ENCODE data around the gene PTCH1.

The PTCH1 gene

DNA sequence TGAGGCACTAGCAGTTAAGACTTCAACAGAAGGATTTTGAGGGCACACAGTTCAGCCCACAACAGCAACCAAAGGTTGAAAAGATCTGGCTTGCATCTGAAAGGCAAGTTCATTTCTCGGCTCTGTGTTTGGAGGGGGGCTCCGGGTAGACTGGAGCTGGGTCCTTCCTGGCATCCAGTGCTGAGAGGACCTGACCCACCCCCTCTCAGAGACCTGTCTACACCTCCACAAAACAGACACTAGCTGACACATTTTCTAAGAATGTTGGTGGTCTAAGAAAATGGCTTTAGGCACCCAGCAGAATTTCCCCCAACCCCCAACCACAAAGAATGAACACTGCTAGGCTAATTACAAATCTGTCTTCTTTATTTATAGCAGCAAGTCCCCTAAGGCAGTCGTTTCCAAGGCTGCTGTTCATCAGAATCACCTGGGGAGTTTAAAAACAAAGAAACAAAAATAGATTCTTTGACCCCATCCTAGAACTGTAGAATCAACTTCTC, 6.2 kb upstream of the PTCH1 start:
- no peak overlapping the region for H3K4me2 ChIP-seq (ENCODE audit: low read length)
- H4K8ac ChIP-seq (ENCODE audit: low read depth, low read length): peak overlapping the region; percentile 58
- no peak overlapping the region for H2BK12ac ChIP-seq (ENCODE audit: low read length)
- peaks cover 7 to 13% of the 10 kb centered on the region in 2 experiments for H3K4me1 ChIP-seq (ENCODE audit: control insufficient read depth in 1 of 2, insufficient read depth in 2 of 2, low read length in 2 of 2)
- peak overlapping the region; percentile 89 for H3K27ac ChIP-seq (ENCODE audit: low read depth, low read length)
- no peak overlapping the region for H2AFZ ChIP-seq (ENCODE audit: insufficient read depth, low read length, poor library complexity)
- peaks cover 8% of the 10 kb centered on the region for H3K79me1 ChIP-seq (ENCODE audit: low read length)
- no peak overlapping the region for H3K9ac ChIP-seq (ENCODE audit: low read length)
- no peaks in the 10 kb centered on the region for H3K36me3 ChIP-seq (ENCODE audit: control insufficient read depth in 1 of 2, insufficient read depth in 2 of 2, low read length in 2 of 2)
- no peak overlapping the region for H2BK120ac ChIP-seq (ENCODE audit: insufficient read depth, low read length, poor library complexity)
- H3K14ac ChIP-seq (ENCODE audit: low read length): no peak overlapping the region
- H4K91ac ChIP-seq (ENCODE audit: low read depth, low read length): no peak overlapping the region
- no peak overlapping the region for H3K4ac ChIP-seq (ENCODE audit: low read depth, low read length)
- peaks cover 6% of the 10 kb centered on the region for H3K9me3 ChIP-seq (ENCODE audit: insufficient read depth, low read depth, low read length)
- no peaks in the 10 kb centered on the region for H3K27me3 ChIP-seq (ENCODE audit: insufficient read depth, low read length)
- no peak for DNase-seq
- H3K79me2 ChIP-seq (ENCODE audit: control insufficient read depth, insufficient read depth, low read length, poor library complexity): no peaks in the 10 kb centered on the region
- H3K4me3 ChIP-seq (ENCODE audit: low read depth, low read length): no peak overlapping the region
- H3K23ac ChIP-seq (ENCODE audit: low read length): no peak overlapping the region
- WGBS (ENCODE audit: extremely low coverage, insufficient coverage, insufficient read length): no CpG with 5 or more reads among the region's 3 CpGs
- H3K18ac ChIP-seq (ENCODE audit: low read length): no peak overlapping the region
- H2AK5ac ChIP-seq (ENCODE audit: low read length): no peak overlapping the region
- no peak overlapping the region for H4K12ac ChIP-seq (ENCODE audit: low read depth, low read length)
- H2BK5ac ChIP-seq (ENCODE audit: low read depth, low read length, poor library complexity): no peak overlapping the region

DNA sequence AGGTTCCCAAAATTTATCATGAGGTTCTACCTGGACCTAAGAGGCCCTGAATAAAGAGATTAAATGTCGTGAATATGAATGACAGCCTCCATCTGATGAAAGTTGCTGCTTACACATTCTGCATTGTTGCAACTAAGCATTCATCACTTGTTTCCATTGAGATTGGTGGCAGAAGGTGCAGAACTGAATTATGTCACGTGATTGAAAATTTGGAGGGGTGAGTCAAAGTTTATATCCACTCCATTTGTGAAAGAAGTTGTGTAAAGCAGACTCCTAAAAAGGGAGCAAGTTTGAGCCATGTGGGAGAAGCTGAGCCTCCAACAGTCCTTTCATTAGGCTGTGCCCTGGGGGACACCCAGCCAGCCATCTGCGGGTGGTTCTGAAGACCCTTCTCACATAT, 4.9 kb upstream of the PTCH1 start:
- peaks cover 6% of the 10 kb centered on the region for H3K9me3 ChIP-seq (ENCODE audit: insufficient read depth, low read depth, low read length)
- H3K4ac ChIP-seq (ENCODE audit: low read depth, low read length): peak overlapping the region; percentile 34
- H3K18ac ChIP-seq (ENCODE audit: low read length): peak overlapping the region; percentile 29
- no peak for DNase-seq
- H3K27ac ChIP-seq (ENCODE audit: low read depth, low read length): no peak overlapping the region
- WGBS (ENCODE audit: extremely low coverage, insufficient coverage, insufficient read length): no CpG with 5 or more reads among the region's 3 CpGs
- peak overlapping the region; percentile 85 for H4K91ac ChIP-seq (ENCODE audit: low read depth, low read length)
- H3K79me2 ChIP-seq (ENCODE audit: control insufficient read depth, insufficient read depth, low read length, poor library complexity): no peaks in the 10 kb centered on the region
- peak overlapping the region; percentile 18 for H2BK5ac ChIP-seq (ENCODE audit: low read depth, low read length, poor library complexity)
- no peaks in the 10 kb centered on the region for H3K36me3 ChIP-seq (ENCODE audit: control insufficient read depth in 1 of 2, insufficient read depth in 2 of 2, low read length in 2 of 2)
- no peak overlapping the region for H4K8ac ChIP-seq (ENCODE audit: low read depth, low read length)
- no peak overlapping the region for H3K4me3 ChIP-seq (ENCODE audit: low read depth, low read length)
- peaks cover 8% of the 10 kb centered on the region for H3K79me1 ChIP-seq (ENCODE audit: low read length)
- H3K9ac ChIP-seq (ENCODE audit: low read length): no peak overlapping the region
- no peak overlapping the region for H2AFZ ChIP-seq (ENCODE audit: insufficient read depth, low read length, poor library complexity)
- no peak overlapping the region for H3K23ac ChIP-seq (ENCODE audit: low read length)
- H2BK12ac ChIP-seq (ENCODE audit: low read length): peak overlapping the region; percentile 99
- peak overlapping the region; percentile 59 for H3K14ac ChIP-seq (ENCODE audit: low read length)
- H2BK120ac ChIP-seq (ENCODE audit: insufficient read depth, low read length, poor library complexity): peak overlapping the region; percentile 83
- no peaks in the 10 kb centered on the region for H3K27me3 ChIP-seq (ENCODE audit: insufficient read depth, low read length)
- H2AK5ac ChIP-seq (ENCODE audit: low read length): peak overlapping the region; percentile 76
- H3K4me2 ChIP-seq (ENCODE audit: low read length): no peak overlapping the region
- no peak overlapping the region for H4K12ac ChIP-seq (ENCODE audit: low read depth, low read length)
- H3K4me1 ChIP-seq (ENCODE audit: control insufficient read depth in 1 of 2, insufficient read depth in 2 of 2, low read length in 2 of 2): peaks cover 11 to 20% of the 10 kb centered on the region in 2 experiments

DNA sequence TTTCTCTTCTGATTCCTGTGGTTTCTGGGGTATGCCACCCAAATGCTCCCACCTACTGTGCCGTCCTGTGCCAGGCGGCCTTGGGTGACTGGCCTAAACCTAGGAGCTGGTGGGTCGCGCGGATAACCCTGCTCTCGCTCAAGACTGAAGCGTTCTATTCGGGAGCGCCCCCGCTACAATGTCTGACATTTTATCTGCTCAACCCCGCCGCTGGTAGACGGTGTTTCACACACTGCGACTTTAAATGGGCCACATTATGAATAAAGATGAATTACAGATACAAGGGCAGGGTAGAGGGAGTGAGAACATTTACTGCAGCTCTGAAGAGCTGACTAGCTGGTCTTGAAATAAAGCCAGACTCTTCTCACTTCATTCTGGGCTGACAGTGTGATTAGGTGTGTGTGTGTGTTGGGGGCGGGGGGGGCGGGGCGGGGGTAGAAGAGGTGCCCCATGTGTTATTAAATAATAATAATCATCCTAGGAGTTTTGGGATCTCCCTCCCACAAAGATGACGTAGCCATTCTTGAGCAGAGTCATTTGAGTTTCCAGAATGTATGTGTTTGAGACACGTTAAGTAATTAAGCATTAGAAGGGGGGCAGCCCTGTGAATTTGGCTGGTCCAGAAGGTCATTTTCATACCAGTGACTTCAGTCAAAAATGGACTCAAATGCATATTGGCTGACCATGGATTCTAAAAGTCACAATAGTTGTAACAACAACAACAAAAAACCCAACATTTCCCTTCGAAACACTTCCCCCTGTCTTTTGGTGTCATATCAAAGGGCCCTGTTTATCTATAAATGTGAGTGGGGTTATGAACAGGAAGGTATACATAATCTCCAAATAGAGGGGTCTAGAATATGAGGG, 1.0 kb upstream of the PTCH1 start:
- Histone ChIP-seq H3K4ac (ENCODE audit: low read depth, low read length) (no peak overlapping the region), H3K79me2 (ENCODE audit: control insufficient read depth, insufficient read depth, low read length, poor library complexity) (peaks cover 3% of the 10 kb centered on the region), H3K9ac (ENCODE audit: low read length) (peak overlapping the region; percentile 24), H2BK12ac (ENCODE audit: low read length) (peak overlapping the region; percentile 30), H2BK120ac (ENCODE audit: insufficient read depth, low read length, poor library complexity) (no peak overlapping the region), H4K8ac (ENCODE audit: low read depth, low read length) (no peak overlapping the region), H3K23ac (ENCODE audit: low read length) (no peak overlapping the region), H2BK5ac (ENCODE audit: low read depth, low read length, poor library complexity) (no peak overlapping the region), H3K4me3 (ENCODE audit: low read depth, low read length) (no peak overlapping the region), H3K36me3 (ENCODE audit: control insufficient read depth in 1 of 2, insufficient read depth in 2 of 2, low read length in 2 of 2) (no peaks in the 10 kb centered on the region), H3K4me1 (ENCODE audit: control insufficient read depth in 1 of 2, insufficient read depth in 2 of 2, low read length in 2 of 2) (peaks cover 11 to 23% of the 10 kb centered on the region in 2 experiments), H3K9me3 (ENCODE audit: insufficient read depth, low read depth, low read length) (peaks cover 6% of the 10 kb centered on the region), H2AK5ac (ENCODE audit: low read length) (no peak overlapping the region), H4K91ac (ENCODE audit: low read depth, low read length) (peak overlapping the region; percentile 8), H3K18ac (ENCODE audit: low read length) (peak overlapping the region; percentile 8), H3K27me3 (ENCODE audit: insufficient read depth, low read length) (no peaks in the 10 kb centered on the region), H3K4me2 (ENCODE audit: low read length) (peak overlapping the region; percentile 97), H3K27ac (ENCODE audit: low read depth, low read length) (no peak overlapping the region), H2AFZ (ENCODE audit: insufficient read depth, low read length, poor library complexity) (no peak overlapping the region), H4K12ac (ENCODE audit: low read depth, low read length) (no peak overlapping the region), H3K79me1 (ENCODE audit: low read length) (peaks cover 13% of the 10 kb centered on the region), H3K14ac (ENCODE audit: low read length) (no peak overlapping the region)
- DNase-seq: no peak
- no CpG with 5 or more reads among the region's 20 CpGs for WGBS (ENCODE audit: extremely low coverage, insufficient coverage, insufficient read length)

DNA sequence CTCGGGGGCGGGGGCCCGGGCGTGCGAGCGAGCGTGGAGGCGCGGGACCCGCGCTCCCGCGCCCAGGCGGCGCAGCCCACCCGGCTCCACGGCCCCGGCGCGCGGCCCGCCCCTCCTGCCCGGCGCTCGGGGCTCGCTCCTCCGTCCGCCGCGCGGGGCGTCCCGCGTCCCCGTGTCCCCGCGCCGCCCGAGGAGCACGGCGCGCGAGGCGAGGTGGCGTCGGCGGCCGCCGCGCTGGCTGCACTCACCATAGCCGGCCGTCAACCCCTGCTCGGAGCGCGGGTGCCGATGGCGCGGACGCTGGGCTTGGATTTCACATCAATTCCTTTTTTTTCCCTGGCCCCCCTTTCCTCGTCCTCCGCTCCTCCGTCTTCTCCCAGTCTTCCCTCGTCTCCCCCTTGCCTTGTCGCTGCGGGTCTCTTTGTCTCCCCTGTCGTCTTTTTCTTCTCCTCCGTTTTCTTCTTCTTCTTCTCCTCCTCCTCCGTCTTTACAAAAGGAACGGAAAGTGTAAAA, 494 bp downstream of the PTCH1 start:
- no CpG with 5 or more reads among the region's 69 CpGs for WGBS (ENCODE audit: extremely low coverage, insufficient coverage, insufficient read length)

More for the DNA sequence above, 494 bp downstream of the PTCH1 start:
- peak overlapping the region; percentile 97 for H3K4me2 ChIP-seq (ENCODE audit: low read length)
- peaks cover 7 to 19% of the 10 kb centered on the region in 2 experiments for H3K4me1 ChIP-seq (ENCODE audit: control insufficient read depth in 1 of 2, insufficient read depth in 2 of 2, low read length in 2 of 2)
- peak overlapping the region; percentile 79 for H3K18ac ChIP-seq (ENCODE audit: low read length)
- no peaks in the 10 kb centered on the region for H3K27me3 ChIP-seq (ENCODE audit: insufficient read depth, low read length)
- peak overlapping the region; percentile 56 for H2AFZ ChIP-seq (ENCODE audit: insufficient read depth, low read length, poor library complexity)
- peaks cover 4% of the 10 kb centered on the region for H3K9me3 ChIP-seq (ENCODE audit: insufficient read depth, low read depth, low read length)
- H2BK120ac ChIP-seq (ENCODE audit: insufficient read depth, low read length, poor library complexity): peak overlapping the region; percentile 40
- peak overlapping the region; percentile 35 for H2BK12ac ChIP-seq (ENCODE audit: low read length)
- DNase-seq: peak in 1 of 2 donors; percentile 15
- H3K79me2 ChIP-seq (ENCODE audit: control insufficient read depth, insufficient read depth, low read length, poor library complexity): peaks cover 3% of the 10 kb centered on the region
- peak overlapping the region; percentile 3 for H3K9ac ChIP-seq (ENCODE audit: low read length)
- peak overlapping the region; percentile 75 for H3K14ac ChIP-seq (ENCODE audit: low read length)
- peak overlapping the region; percentile 45 for H4K91ac ChIP-seq (ENCODE audit: low read depth, low read length)
- H3K36me3 ChIP-seq (ENCODE audit: control insufficient read depth in 1 of 2, insufficient read depth in 2 of 2, low read length in 2 of 2): no peaks in the 10 kb centered on the region
- peak overlapping the region; percentile 27 for H4K12ac ChIP-seq (ENCODE audit: low read depth, low read length)
- H3K27ac ChIP-seq (ENCODE audit: low read depth, low read length): peak overlapping the region; percentile 24
- H2AK5ac ChIP-seq (ENCODE audit: low read length): no peak overlapping the region
- peak overlapping the region; percentile 55 for H2BK5ac ChIP-seq (ENCODE audit: low read depth, low read length, poor library complexity)
- no peak overlapping the region for H3K23ac ChIP-seq (ENCODE audit: low read length)
- H3K4me3 ChIP-seq (ENCODE audit: low read depth, low read length): peak overlapping the region; percentile 81
- H3K4ac ChIP-seq (ENCODE audit: low read depth, low read length): no peak overlapping the region
- peak overlapping the region; percentile 49 for H4K8ac ChIP-seq (ENCODE audit: low read depth, low read length)
- peaks cover 11% of the 10 kb centered on the region for H3K79me1 ChIP-seq (ENCODE audit: low read length)

Measured in trophoblast cell (in vitro differentiated cells and primary cell).